Brain microvascular endothelial cell (primary cell): Measurements from ENCODE around the gene ADGRB3.
"Not testable (repeated sequence)": the region's sequence is repeated elsewhere in the genome, so short reads cannot be mapped to it uniquely, and the experiment has no call there.

Experiments used
- DNase-seq: peaks from one replicate; pipeline ENCODE4 v3.0.0-alpha.2; 2020
- H3K27ac ChIP-seq: fragments of 250-450 bp; sonication (Bioruptor Pico); 2 replicates; pipeline ENCODE4 v1.5.1; 2020; ENCODE audit warnings: mild to moderate bottlenecking, moderate library complexity
- H3K27me3 ChIP-seq: fragments of 250-450 bp; sonication (Bioruptor Pico); replicated peaks from 2 replicates; pipeline ENCODE4 v1.5.1; 2020; ENCODE audit warnings: mild to moderate bottlenecking
- H3K36me3 ChIP-seq: fragments of 250-450 bp; sonication (Bioruptor Pico); replicated peaks from 2 replicates; pipeline ENCODE4 v1.5.1; 2020; ENCODE audit warnings: mild to moderate bottlenecking
- H3K4me3 ChIP-seq: 2 replicates; pipeline ENCODE4 v1.5.1; 2011; ENCODE audit warnings: low read depth, mild to moderate bottlenecking, control low read depth, low read length, moderate library complexity
- CTCF ChIP-seq: IDR thresholded peaks from 2 replicates; pipeline ENCODE4 v1.5.1; 2011; ENCODE audit warnings: low read depth, mild to moderate bottlenecking, moderate library complexity, low read length, control low read depth, inconsistent platforms; ENCODE audit errors: missing control alignments
- in situ Hi-C: cut with HindIII; loops from 2 replicates; pipeline ENCODE4 v1.10.0; 2017; ENCODE audit warnings: low sequenced_read_pairs, low pct_ligation_motif_present

Gene ADGRB3

GRCh38 chr6:68741501-68742386, 106.7 kb downstream of the ADGRB3 start:
- TF ChIP-seq CTCF = no peak
- Histone ChIP-seq H3K36me3 (no peaks in the 10 kb centered on the region), H3K27ac (no peak overlapping the region), H3K4me3 (no peak overlapping the region), H3K27me3 (no peaks in the 10 kb centered on the region)
- DNase-seq = no peak
- in situ Hi-C loops = no loop called here

- TF ChIP-seq CTCF = no peak
- no peak for DNase-seq
- in situ Hi-C loops = no loop called here
- no peak overlapping the region for H3K27ac ChIP-seq
- H3K36me3 ChIP-seq = no peaks in the 10 kb centered on the region
- no peaks in the 10 kb centered on the region for H3K27me3 ChIP-seq
- H3K4me3 ChIP-seq = no peak overlapping the region
These were observed 108.0 kb downstream of the ADGRB3 start for GRCh38 chr6:68743099-68743498.

GRCh38 chr6:68744376-68744775, 109.3 kb downstream of the ADGRB3 start:
- H3K27ac ChIP-seq, in situ Hi-C loops, H3K36me3 ChIP-seq, H3K27me3 ChIP-seq, H3K4me3 ChIP-seq, DNase-seq: not testable (repeated sequence)

GRCh38 chr6:68746376-68746775, 111.3 kb downstream of the ADGRB3 start:
- H3K27ac ChIP-seq = no peak overlapping the region
- TF ChIP-seq CTCF = no peak
- H3K27me3 ChIP-seq = no peaks in the 10 kb centered on the region
- H3K36me3 ChIP-seq = no peaks in the 10 kb centered on the region
- no peak overlapping the region for H3K4me3 ChIP-seq
- in situ Hi-C loops = no loop called here
- no peak for DNase-seq

GRCh38 chr6:68747110-68747790, 112.2 kb downstream of the ADGRB3 start:
- TF ChIP-seq CTCF = no peak
- no peak for DNase-seq
- no peaks in the 10 kb centered on the region for H3K27me3 ChIP-seq
- in situ Hi-C loops = no loop called here
- no peaks in the 10 kb centered on the region for H3K36me3 ChIP-seq
- no peak overlapping the region for H3K27ac ChIP-seq
- no peak overlapping the region for H3K4me3 ChIP-seq

GRCh38 chr6:68747832-68748231, 112.8 kb downstream of the ADGRB3 start:
- H3K27ac ChIP-seq, H3K27me3 ChIP-seq, in situ Hi-C loops, DNase-seq, H3K36me3 ChIP-seq, H3K4me3 ChIP-seq: not testable (repeated sequence)
